Nephron (organoid): ENCODE results near the gene KAZN.

Source experiments
- H3K27ac Mint-ChIP-seq, 3 experiments: 2 replicates each; pipeline ENCODE4 v1.8.0; 2020; ENCODE audit warnings: mixed read lengths in 3 of 3, mild to moderate bottlenecking in 2 of 3, moderate library complexity in 1 of 3
- H3K27me3 Mint-ChIP-seq: 2 replicates; pipeline ENCODE4 v1.8.0; 2021; ENCODE audit warnings: low read depth, mild to moderate bottlenecking, moderate library complexity, mixed read lengths
- H3K36me3 Mint-ChIP-seq: 2 replicates; pipeline ENCODE4 v1.8.0; 2020; ENCODE audit warnings: low read depth, mixed read lengths
- H3K4me1 Mint-ChIP-seq: 2 replicates; pipeline ENCODE4 v1.8.0; 2020; ENCODE audit warnings: mixed read lengths
- H3K4me3 Mint-ChIP-seq, 3 experiments: 2 replicates each; pipeline ENCODE4 v1.8.0; 2020; ENCODE audit warnings: mild to moderate bottlenecking in 3 of 3, mixed read lengths in 3 of 3, moderate library complexity in 2 of 3
- H3K9me3 Mint-ChIP-seq: 2 replicates; pipeline ENCODE4 v1.8.0; 2020; ENCODE audit warnings: mixed read lengths
- TF ChIP-seq, protein P1 (sequence below), 3 experiments: fragments of 200-600 bp; sonication (generic); IDR thresholded peaks; one replicate each; pipeline ENCODE4 v1.5.0; 2021; ENCODE audit warnings: antibody characterized with exemption in 3 of 3; ENCODE audit not compliant: unreplicated experiment in 3 of 3

KAZN gene

DNA sequence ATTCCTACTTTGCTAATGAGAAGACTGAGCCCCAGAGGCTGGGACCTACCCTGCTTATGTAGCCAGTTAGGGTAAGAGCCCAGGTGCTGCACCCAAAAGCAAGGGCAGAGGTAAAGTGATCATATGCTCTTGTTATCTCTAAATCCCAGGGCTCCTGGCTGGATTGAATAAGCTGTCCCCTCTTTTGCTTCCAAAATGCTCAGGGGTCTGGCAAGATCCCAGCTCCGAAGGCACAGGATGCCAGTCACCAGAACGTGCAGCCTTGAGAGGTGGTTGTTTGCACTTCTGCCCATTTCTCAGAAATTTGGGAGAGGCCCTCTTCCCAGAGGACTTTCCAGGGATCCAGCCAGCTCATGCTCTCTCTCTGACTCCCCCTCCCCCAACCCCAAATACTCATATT, 412.7 kb downstream of the KAZN start:
- Mint-ChIP-seq H3K27me3 (no peaks in the 10 kb centered on the region), H3K9me3 (peaks cover 3% of the 10 kb centered on the region), H3K4me1 (peaks cover 37% of the 10 kb centered on the region), H3K27ac (peak overlapping the region; percentile 16 to 46 (median 43)), H3K36me3 (peaks cover 15% of the 10 kb centered on the region), H3K4me3 (no peak overlapping the region)
- TF ChIP-seq, protein P1, sequence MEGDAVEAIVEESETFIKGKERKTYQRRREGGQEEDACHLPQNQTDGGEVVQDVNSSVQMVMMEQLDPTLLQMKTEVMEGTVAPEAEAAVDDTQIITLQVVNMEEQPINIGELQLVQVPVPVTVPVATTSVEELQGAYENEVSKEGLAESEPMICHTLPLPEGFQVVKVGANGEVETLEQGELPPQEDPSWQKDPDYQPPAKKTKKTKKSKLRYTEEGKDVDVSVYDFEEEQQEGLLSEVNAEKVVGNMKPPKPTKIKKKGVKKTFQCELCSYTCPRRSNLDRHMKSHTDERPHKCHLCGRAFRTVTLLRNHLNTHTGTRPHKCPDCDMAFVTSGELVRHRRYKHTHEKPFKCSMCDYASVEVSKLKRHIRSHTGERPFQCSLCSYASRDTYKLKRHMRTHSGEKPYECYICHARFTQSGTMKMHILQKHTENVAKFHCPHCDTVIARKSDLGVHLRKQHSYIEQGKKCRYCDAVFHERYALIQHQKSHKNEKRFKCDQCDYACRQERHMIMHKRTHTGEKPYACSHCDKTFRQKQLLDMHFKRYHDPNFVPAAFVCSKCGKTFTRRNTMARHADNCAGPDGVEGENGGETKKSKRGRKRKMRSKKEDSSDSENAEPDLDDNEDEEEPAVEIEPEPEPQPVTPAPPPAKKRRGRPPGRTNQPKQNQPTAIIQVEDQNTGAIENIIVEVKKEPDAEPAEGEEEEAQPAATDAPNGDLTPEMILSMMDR (IDR thresholded peaks at IDR 0.05; ENCODE audit: unreplicated experiment in 3 of 3) = no peak

DNA sequence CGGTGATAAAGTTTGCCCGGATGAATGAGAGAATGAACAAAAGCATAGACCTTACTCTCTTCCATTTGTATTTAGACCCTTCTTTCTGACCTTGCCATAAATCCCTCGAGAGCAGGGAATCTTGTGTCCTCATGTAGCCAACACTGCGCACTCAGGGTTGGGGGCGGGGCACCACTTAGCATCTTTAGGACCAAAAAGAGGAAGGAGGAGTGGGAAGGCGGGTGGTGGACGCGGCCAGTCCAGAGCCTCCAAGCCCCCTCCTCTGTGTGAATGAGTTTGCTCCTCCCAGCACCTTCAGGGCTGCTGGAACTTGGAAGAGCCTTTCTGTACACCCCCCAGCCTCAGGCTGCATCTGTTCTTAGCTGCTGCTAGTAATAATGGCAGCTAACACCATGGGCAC, 413.2 kb downstream of the KAZN start:
- Mint-ChIP-seq H3K4me1 (peaks cover 33% of the 10 kb centered on the region), H3K36me3 (peaks cover 15% of the 10 kb centered on the region), H3K9me3 (peaks cover 3% of the 10 kb centered on the region), H3K27me3 (no peaks in the 10 kb centered on the region), H3K4me3 (no peak overlapping the region), H3K27ac (peak overlapping the region; percentile 16 to 46 (median 43))
- TF ChIP-seq, protein P1 (IDR thresholded peaks at IDR 0.05; ENCODE audit: unreplicated experiment in 3 of 3) = no peak

DNA sequence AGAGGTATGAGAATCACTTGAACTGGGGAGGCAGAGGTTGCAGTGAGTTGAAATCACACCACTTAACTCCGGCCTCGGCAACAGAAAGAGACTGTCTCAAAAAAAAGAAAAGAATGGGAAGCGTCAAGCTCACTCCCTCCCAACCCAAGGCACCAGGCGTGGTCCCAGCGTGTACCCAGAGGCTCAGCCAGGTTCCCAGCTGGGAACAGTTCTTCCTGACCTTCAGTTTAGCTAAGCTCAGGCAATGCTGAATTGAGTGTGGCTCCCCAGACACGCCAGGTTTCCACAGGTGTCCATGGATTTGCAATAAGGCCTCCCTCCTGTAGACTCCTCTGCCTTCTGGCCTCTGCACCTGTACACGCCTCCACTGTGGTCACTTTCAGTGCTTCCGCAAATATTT, 414.3 kb downstream of the KAZN start:
- H3K9me3 Mint-ChIP-seq = peaks cover 3% of the 10 kb centered on the region
- H3K36me3 Mint-ChIP-seq = peaks cover 15% of the 10 kb centered on the region
- peaks cover 29% of the 10 kb centered on the region for H3K4me1 Mint-ChIP-seq
- TF ChIP-seq, protein P1 (IDR thresholded peaks at IDR 0.05; ENCODE audit: unreplicated experiment in 3 of 3) = no peak
- H3K27ac Mint-ChIP-seq = no peak overlapping the region
- H3K27me3 Mint-ChIP-seq = no peaks in the 10 kb centered on the region
- H3K4me3 Mint-ChIP-seq = no peak overlapping the region

DNA sequence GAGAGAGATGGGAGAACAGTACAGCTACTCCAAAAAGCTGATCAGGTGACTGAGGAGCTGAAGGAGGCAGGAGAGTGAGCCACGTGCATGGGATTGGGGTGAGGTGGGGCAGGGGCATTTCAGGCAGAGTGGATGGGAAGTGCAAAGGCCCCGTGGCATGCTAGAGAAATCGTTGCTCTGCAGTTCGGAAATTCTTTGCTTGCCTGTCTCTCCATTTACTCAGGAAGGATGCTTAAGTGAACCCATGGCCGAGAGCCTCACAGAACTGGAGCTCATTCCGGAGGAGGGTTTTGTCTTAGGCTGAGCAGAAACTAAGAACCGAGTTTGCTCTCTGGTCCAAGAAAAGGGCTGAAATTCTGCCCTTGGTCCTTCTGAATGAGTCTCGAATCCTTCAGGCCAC, 415.3 kb downstream of the KAZN start:
- peaks cover 22% of the 10 kb centered on the region for H3K4me1 Mint-ChIP-seq
- H3K27me3 Mint-ChIP-seq = no peaks in the 10 kb centered on the region
- TF ChIP-seq, protein P1 (IDR thresholded peaks at IDR 0.05; ENCODE audit: unreplicated experiment in 3 of 3) = no peak
- H3K9me3 Mint-ChIP-seq = peaks cover 3% of the 10 kb centered on the region
- H3K27ac Mint-ChIP-seq = no peak overlapping the region
- no peak overlapping the region for H3K4me3 Mint-ChIP-seq
- H3K36me3 Mint-ChIP-seq = peaks cover 13% of the 10 kb centered on the region

DNA sequence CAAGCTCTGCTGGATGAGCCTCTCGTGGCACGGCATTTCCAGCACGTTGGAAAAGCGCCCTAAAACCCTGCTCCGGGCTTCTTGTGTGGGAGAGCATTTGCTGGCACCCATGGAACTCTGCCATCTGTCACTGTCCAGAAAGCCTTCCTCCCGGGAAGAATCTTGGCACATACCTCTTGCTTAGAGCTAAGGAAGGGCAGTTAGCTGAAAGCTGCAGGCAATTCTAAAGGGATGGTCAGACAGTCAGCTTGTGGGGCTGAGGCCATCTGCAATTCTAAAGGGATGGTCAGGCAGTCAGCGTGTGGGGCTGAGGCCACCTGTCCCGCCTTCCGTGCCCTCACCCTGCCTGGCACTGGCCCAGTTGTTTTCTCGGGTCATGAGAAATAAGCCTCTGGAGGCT, 416.0 kb downstream of the KAZN start:
- Mint-ChIP-seq H3K36me3 (peaks cover 10% of the 10 kb centered on the region), H3K27ac (no peak overlapping the region), H3K27me3 (no peaks in the 10 kb centered on the region), H3K4me1 (peaks cover 17% of the 10 kb centered on the region), H3K4me3 (no peak overlapping the region), H3K9me3 (peaks cover 3% of the 10 kb centered on the region)
- TF ChIP-seq, protein P1 (IDR thresholded peaks at IDR 0.05; ENCODE audit: unreplicated experiment in 3 of 3) = no peak

DNA sequence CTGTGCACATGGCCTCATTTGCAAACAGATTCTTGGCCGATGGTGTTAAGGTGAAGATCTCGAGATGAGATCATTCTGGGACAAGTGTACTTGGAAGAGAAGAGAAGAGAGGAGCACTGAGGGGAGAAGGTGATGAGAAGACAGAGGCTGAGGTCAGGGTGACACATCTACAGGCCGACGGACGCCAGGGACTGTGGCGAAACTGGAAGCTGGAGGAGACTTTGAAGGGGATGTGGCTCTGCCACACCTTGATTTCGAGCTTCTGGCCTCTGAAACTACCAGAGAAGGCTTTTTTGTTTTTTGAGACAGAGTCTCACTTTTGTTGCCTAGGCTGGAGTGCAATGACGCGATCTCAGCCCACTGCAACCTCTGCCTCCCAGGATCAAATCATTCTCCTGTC, 417.5 kb downstream of the KAZN start:
- peaks cover 7% of the 10 kb centered on the region for H3K4me1 Mint-ChIP-seq
- H3K36me3 Mint-ChIP-seq = no peaks in the 10 kb centered on the region
- no peaks in the 10 kb centered on the region for H3K9me3 Mint-ChIP-seq
- no peak overlapping the region for H3K4me3 Mint-ChIP-seq
- peaks cover 2% of the 10 kb centered on the region for H3K27me3 Mint-ChIP-seq
- H3K27ac Mint-ChIP-seq = no peak overlapping the region
- TF ChIP-seq, protein P1 (IDR thresholded peaks at IDR 0.05; ENCODE audit: unreplicated experiment in 3 of 3) = no peak
